HEK293 (cell line): Measurements from ENCODE around the gene PPT2.

Experiments
- EGR2 ChIP-seq: fragments of 450-650 bp; formaldehyde crosslinking; IDR thresholded peaks from 2 replicates; pipeline ENCODE4 v1.5.1; 2016; ENCODE audit warnings: low read depth, missing biosample characterization, missing genetic modification characterization
- KLF16 ChIP-seq: fragments of 450-650 bp; formaldehyde crosslinking; IDR thresholded peaks from 2 replicates; pipeline ENCODE4 v1.5.1; 2017; ENCODE audit warnings: missing biosample characterization, missing genetic modification characterization
- KLF7 ChIP-seq: fragments of 450-650 bp; formaldehyde crosslinking; IDR thresholded peaks from 2 replicates; pipeline ENCODE4 v1.5.1; 2016; ENCODE audit warnings: missing biosample characterization, missing genetic modification characterization, borderline replicate concordance
- MYNN ChIP-seq: fragments of 450-650 bp; formaldehyde crosslinking; IDR thresholded peaks from 2 replicates; pipeline ENCODE4 v1.5.1; 2016; ENCODE audit warnings: missing biosample characterization, missing genetic modification characterization, borderline replicate concordance
- PATZ1 ChIP-seq: fragments of 450-650 bp; formaldehyde crosslinking; IDR thresholded peaks from 2 replicates; pipeline ENCODE4 v1.5.1; 2016; ENCODE audit warnings: missing biosample characterization, missing genetic modification characterization
- PBX3 ChIP-seq: sonication (generic); formaldehyde crosslinking; IDR thresholded peaks from 2 replicates; pipeline ENCODE4 v1.8.1; 2022; ENCODE audit warnings: mild to moderate bottlenecking, moderate library complexity, missing genetic modification reagents
- PRDM4 ChIP-seq: fragments of 450-650 bp; formaldehyde crosslinking; IDR thresholded peaks from 2 replicates; pipeline ENCODE4 v1.5.1; 2017; ENCODE audit warnings: missing biosample characterization, missing genetic modification characterization
- REST ChIP-seq: fragments of 450-650 bp; formaldehyde crosslinking; IDR thresholded peaks from 2 replicates; pipeline ENCODE4 v1.5.1; 2016; ENCODE audit warnings: missing biosample characterization, missing genetic modification characterization
- SCRT2 ChIP-seq: fragments of 450-650 bp; formaldehyde crosslinking; IDR thresholded peaks from 2 replicates; pipeline ENCODE4 v1.5.1; 2016; ENCODE audit warnings: missing biosample characterization, missing genetic modification characterization
- ZBTB26 ChIP-seq: fragments of 450-650 bp; formaldehyde crosslinking; optimal IDR thresholded peaks from 2 replicates; pipeline ENCODE3; 2016; ENCODE audit warnings: missing biosample characterization, mild to moderate bottlenecking, missing genetic modification characterization
- ZNF132 ChIP-seq: fragments of 450-650 bp; formaldehyde crosslinking; IDR thresholded peaks from 2 replicates; pipeline ENCODE4 v1.5.1; 2017; ENCODE audit warnings: missing biosample characterization, missing genetic modification characterization, borderline replicate concordance
- ZNF157 ChIP-seq: fragments of 450-650 bp; formaldehyde crosslinking; IDR thresholded peaks from 2 replicates; pipeline ENCODE4 v1.5.1; 2016; ENCODE audit warnings: missing biosample characterization, missing genetic modification characterization
- ZNF175 ChIP-seq: fragments of 450-650 bp; formaldehyde crosslinking; IDR thresholded peaks from 2 replicates; pipeline ENCODE4 v1.5.1; 2016; ENCODE audit warnings: missing biosample characterization, missing genetic modification characterization
- ZNF19 ChIP-seq: fragments of 450-650 bp; formaldehyde crosslinking; IDR thresholded peaks from 2 replicates; pipeline ENCODE4; 2016; ENCODE audit warnings: missing biosample characterization, missing genetic modification characterization, low read depth
- ZNF211 ChIP-seq: fragments of 450-650 bp; formaldehyde crosslinking; IDR thresholded peaks from 2 replicates; pipeline ENCODE4 v1.5.1; 2016; ENCODE audit warnings: low read depth, missing biosample characterization, missing genetic modification characterization
- ZNF350 ChIP-seq: fragments of 450-650 bp; formaldehyde crosslinking; IDR thresholded peaks from 2 replicates; pipeline ENCODE4 v1.5.0; 2017; ENCODE audit warnings: missing biosample characterization, mild to moderate bottlenecking, missing genetic modification characterization
- ZNF37A ChIP-seq: fragments of 450-650 bp; IDR thresholded peaks from 2 replicates; pipeline ENCODE4 v1.5.1; 2018; ENCODE audit warnings: missing biosample characterization, missing genetic modification characterization
- ZNF423 ChIP-seq: fragments of 450-650 bp; formaldehyde crosslinking; IDR thresholded peaks from 2 replicates; pipeline ENCODE4 v1.5.1; 2016; ENCODE audit warnings: missing biosample characterization, missing genetic modification characterization
- ZNF600 ChIP-seq: fragments of 450-650 bp; formaldehyde crosslinking; IDR thresholded peaks from 2 replicates; pipeline ENCODE4 v1.5.1; 2016; ENCODE audit warnings: missing biosample characterization, missing genetic modification characterization
- ZNF664 ChIP-seq: fragments of 450-650 bp; formaldehyde crosslinking; IDR thresholded peaks from 2 replicates; pipeline ENCODE4 v1.5.1; 2016; ENCODE audit warnings: missing biosample characterization, missing genetic modification characterization
- ZNF837 ChIP-seq: fragments of 450-650 bp; formaldehyde crosslinking; IDR thresholded peaks from 2 replicates; pipeline ENCODE4 v1.5.1; 2016; ENCODE audit warnings: missing biosample characterization, missing genetic modification characterization
- TF ChIP-seq, protein P1 (sequence below): fragments of 450-650 bp; formaldehyde crosslinking; IDR thresholded peaks from 2 replicates; pipeline ENCODE4 v1.5.1; 2016; ENCODE audit warnings: missing biosample characterization, missing genetic modification characterization
- TF ChIP-seq, protein P2 (sequence below): fragments of 450-650 bp; formaldehyde crosslinking; IDR thresholded peaks from 2 replicates; pipeline ENCODE4 v1.5.1; 2016; ENCODE audit warnings: missing biosample characterization, missing genetic modification characterization, borderline replicate concordance

Gene PPT2

DNA sequence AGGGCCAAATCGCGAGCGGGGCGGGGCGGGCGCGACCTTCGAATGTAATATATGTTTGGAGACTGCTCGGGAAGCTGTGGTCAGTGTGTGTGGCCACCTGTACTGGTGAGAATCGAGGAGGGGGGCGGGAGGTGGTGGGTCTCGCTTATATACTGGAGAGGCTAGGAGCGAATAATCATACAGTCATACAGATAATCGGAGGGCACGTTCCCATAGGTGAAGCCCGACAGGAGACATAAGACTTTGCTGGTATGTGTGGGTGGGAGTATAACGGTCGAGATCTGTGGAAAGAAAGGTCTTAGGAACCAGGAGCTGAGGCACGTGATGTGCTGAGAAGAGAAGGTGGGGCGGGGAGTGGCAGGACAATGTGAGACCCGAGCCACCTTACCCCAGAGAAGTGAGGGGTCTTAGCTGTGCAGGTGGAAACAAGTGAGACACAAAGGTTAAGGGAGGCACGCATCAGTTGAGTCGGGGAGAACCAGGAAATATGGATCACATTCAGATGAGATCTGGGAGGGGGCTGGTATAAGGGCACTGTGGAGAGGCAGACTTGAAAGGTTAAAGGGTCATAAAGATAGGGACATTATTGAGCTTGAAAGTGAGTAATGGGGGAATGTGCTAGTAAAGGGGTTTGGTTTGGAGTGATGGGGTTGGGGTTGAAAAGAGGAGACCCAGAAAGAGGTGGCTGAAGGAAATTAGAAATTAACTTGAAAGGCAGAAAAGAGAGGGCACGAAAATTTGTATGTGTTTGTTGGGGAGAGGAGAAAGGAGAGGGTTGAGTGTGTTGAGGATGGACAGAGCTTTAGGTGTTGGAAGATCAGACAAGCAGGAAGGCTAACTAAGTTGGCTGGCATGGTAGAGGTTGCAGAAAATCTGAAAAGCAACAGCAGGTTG is 24.9 kb downstream of the PPT2 start (continued):
- no peak for TF ChIP-seq REST
- TF ChIP-seq ZNF423 (tag by site-specific recombination), result no peak
- TF ChIP-seq ZNF837 (tag by site-specific recombination), result no peak
- no peak for TF ChIP-seq PBX3 (CRISPR knock-in tag)
- peak; percentile 65 for TF ChIP-seq EGR2 (tag by site-specific recombination)
- peak; percentile 18; the same call in 1 of the 2 replicates for TF ChIP-seq PRDM4 (tag by site-specific recombination)
- TF ChIP-seq, protein P1, sequence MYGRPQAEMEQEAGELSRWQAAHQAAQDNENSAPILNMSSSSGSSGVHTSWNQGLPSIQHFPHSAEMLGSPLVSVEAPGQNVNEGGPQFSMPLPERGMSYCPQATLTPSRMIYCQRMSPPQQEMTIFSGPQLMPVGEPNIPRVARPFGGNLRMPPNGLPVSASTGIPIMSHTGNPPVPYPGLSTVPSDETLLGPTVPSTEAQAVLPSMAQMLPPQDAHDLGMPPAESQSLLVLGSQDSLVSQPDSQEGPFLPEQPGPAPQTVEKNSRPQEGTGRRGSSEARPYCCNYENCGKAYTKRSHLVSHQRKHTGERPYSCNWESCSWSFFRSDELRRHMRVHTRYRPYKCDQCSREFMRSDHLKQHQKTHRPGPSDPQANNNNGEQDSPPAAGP, result peak; percentile 56; the same call in 1 of the 2 replicates
- TF ChIP-seq, protein P2, sequence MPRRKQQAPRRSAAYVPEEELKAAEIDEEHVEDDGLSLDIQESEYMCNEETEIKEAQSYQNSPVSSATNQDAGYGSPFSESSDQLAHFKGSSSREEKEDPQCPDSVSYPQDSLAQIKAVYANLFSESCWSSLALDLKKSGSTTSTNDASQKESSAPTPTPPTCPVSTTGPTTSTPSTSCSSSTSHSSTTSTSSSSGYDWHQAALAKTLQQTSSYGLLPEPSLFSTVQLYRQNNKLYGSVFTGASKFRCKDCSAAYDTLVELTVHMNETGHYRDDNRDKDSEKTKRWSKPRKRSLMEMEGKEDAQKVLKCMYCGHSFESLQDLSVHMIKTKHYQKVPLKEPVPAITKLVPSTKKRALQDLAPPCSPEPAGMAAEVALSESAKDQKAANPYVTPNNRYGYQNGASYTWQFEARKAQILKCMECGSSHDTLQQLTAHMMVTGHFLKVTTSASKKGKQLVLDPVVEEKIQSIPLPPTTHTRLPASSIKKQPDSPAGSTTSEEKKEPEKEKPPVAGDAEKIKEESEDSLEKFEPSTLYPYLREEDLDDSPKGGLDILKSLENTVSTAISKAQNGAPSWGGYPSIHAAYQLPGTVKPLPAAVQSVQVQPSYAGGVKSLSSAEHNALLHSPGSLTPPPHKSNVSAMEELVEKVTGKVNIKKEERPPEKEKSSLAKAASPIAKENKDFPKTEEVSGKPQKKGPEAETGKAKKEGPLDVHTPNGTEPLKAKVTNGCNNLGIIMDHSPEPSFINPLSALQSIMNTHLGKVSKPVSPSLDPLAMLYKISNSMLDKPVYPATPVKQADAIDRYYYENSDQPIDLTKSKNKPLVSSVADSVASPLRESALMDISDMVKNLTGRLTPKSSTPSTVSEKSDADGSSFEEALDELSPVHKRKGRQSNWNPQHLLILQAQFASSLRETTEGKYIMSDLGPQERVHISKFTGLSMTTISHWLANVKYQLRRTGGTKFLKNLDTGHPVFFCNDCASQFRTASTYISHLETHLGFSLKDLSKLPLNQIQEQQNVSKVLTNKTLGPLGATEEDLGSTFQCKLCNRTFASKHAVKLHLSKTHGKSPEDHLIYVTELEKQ (tag by site-specific recombination), result no peak
- no peak for TF ChIP-seq ZNF157 (tag by site-specific recombination)
- TF ChIP-seq KLF16 (tag by site-specific recombination), result peak; percentile 60; the same call in 1 of the 2 replicates
- peak; percentile 23; the same call in 1 of the 2 replicates for TF ChIP-seq KLF7 (tag by site-specific recombination)
- TF ChIP-seq MYNN (tag by site-specific recombination), result no peak
- no peak for TF ChIP-seq ZNF19 (tag by site-specific recombination)
- TF ChIP-seq ZNF132 (tag by site-specific recombination), result no peak
- no peak for TF ChIP-seq ZNF664 (tag by site-specific recombination)
- peak; percentile 61 for TF ChIP-seq SCRT2 (tag by site-specific recombination)
- peak; percentile 23 for TF ChIP-seq ZBTB26 (tag by site-specific recombination)
- no peak for TF ChIP-seq ZNF37A (tag by site-specific recombination)
- TF ChIP-seq ZNF600 (tag by site-specific recombination), result peak; percentile 45; the same call in 1 of the 2 replicates
- no peak for TF ChIP-seq ZNF350 (tag by site-specific recombination)
- no peak for TF ChIP-seq ZNF175 (tag by site-specific recombination)
- TF ChIP-seq ZNF211 (tag by site-specific recombination), result no peak
- 0 out of 2 replicates have a peak, but pooled peaks have one; percentile 57 for TF ChIP-seq PATZ1 (tag by site-specific recombination)
